ENCODE measurements around the gene SCUBE2. TPM values are rescaled to one million over a fixed set of nuclear protein-coding genes. Genes with fewer than 3 reads are reported as not detected.

The SCUBE2 gene
- total and polyA plus RNA-seq, 12 donors = 0.22 to 4.1 (median 1.5) TPM

GRCh38 chr11:9001736-9002135 lies 89.7 kb downstream of the SCUBE2 start:
- peaks cover 0 to 60% (median 35%) of the 10 kb centered on the region in 7 donors for H3K27me3 ChIP-seq
- TF ChIP-seq CTCF (IDR thresholded peaks at IDR 0.05) = no peak
- H3K27ac ChIP-seq = no peak overlapping the region
- H3K9me3 ChIP-seq = no peaks in the 10 kb centered on the region
- H3K4me1 ChIP-seq = peaks cover 7 to 27% (median 19%) of the 10 kb centered on the region in 9 donors
- H3K36me3 ChIP-seq = no peaks in the 10 kb centered on the region
- ATAC-seq (peak in 1 of 8 donors; percentile 17), DNase-seq (no peak)
- intact Hi-C loops (cut with DNase I) = no loop called here
- WGBS, 2 donors = 73 to 83% methylated on average over 6 of the region's 6 CpGs
- H3K4me3 ChIP-seq = no peak overlapping the region

- DNase-seq (no peak), ATAC-seq (no peak)
- H3K27ac ChIP-seq = no peak overlapping the region
- H3K4me3 ChIP-seq = no peak overlapping the region
- 88 to 90% methylated on average over 2 of the region's 2 CpGs for WGBS, 2 donors
- H3K4me1 ChIP-seq = peaks cover 0 to 10% (median 3%) of the 10 kb centered on the region in 9 donors
- no peaks in the 10 kb centered on the region for H3K9me3 ChIP-seq
- intact Hi-C loops (cut with DNase I) = no loop called here
- no peaks in the 10 kb centered on the region for H3K36me3 ChIP-seq
- no peak for TF ChIP-seq CTCF (IDR thresholded peaks at IDR 0.05)
- H3K27me3 ChIP-seq = peaks cover 0 to 50% (median 25%) of the 10 kb centered on the region in 7 donors
These were observed 93.4 kb downstream of the SCUBE2 start for GRCh38 chr11:8998017-8998416.

DNA sequence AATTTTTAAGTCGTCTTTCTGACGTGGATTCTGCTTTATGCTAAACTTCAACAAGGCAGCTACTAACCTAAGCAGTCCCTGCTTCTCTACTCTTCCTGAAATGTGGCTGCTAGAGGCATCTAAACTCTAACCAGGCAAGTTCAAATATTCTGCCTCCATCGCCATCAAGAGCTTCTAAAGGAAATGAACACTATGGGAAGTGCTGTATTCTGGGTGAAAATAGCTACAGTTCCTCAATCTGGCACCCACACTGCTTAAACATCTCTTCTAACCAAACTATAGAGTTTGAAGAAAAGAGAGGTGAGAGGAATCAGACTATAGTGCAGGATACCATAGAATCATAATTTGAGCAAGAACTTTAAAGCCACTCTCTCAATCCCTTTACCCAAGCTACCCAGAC lies 93.9 kb downstream of the SCUBE2 start:
- Histone ChIP-seq H3K4me3 (no peak overlapping the region), H3K4me1 (peaks cover 0 to 5% (median 0%) of the 10 kb centered on the region in 9 donors), H3K27me3 (peaks cover 0 to 44% (median 20%) of the 10 kb centered on the region in 7 donors), H3K36me3 (no peaks in the 10 kb centered on the region), H3K9me3 (no peaks in the 10 kb centered on the region), H3K27ac (no peak overlapping the region)
- ATAC-seq (no peak), DNase-seq (no peak)
- WGBS, 2 donors = 89 to 95% methylated on average over 3 of the region's 3 CpGs
- TF ChIP-seq CTCF (IDR thresholded peaks at IDR 0.05) = no peak
- intact Hi-C loops (cut with DNase I) = no loop called here

GRCh38 chr11:8989453-8989852 lies 101.9 kb downstream of the SCUBE2 start:
- Histone ChIP-seq H3K4me3 (no peak overlapping the region), H3K4me1 (peaks cover 0 to 9% (median 0%) of the 10 kb centered on the region in 9 donors), H3K9me3 (no peaks in the 10 kb centered on the region), H3K27ac (no peak overlapping the region), H3K36me3 (no peaks in the 10 kb centered on the region), H3K27me3 (no peaks in the 10 kb centered on the region)
- TF ChIP-seq CTCF (IDR thresholded peaks at IDR 0.05) = no peak
- WGBS, 2 donors = 81 to 86% methylated on average over 1 of the region's 1 CpG
- intact Hi-C loops (cut with DNase I) = no loop called here
- no peak for ATAC-seq
- DNase-seq = no peak

Measured in heart right ventricle (tissue), 16 donors.